Measurements from ENCODE around the gene ARHGAP26. TPM values are rescaled to one million over a fixed set of nuclear protein-coding genes. Genes with fewer than 3 reads are reported as not detected.

Gene ARHGAP26
- total RNA-seq, 4 donors from 2014 or later = 61.0 to 76.7 (median 61.2) TPM

- Histone ChIP-seq H3K27ac (no peak overlapping the region), H3K9me3 (no peaks in the 10 kb centered on the region), H3K27me3 (no peaks in the 10 kb centered on the region), H3K4me1 (peaks cover 0 to 18% (median 6%) of the 10 kb centered on the region in 4 donors), H3K36me3 (no peaks in the 10 kb centered on the region), H3K4me3 (no peak overlapping the region)
- in situ Hi-C loops (cut with MboI; ENCODE audit: low pct_ligation_motif_present in 1 of 4, low pct_unique_long_range_greater_than_20kb in 1 of 4, low sequenced_read_pairs in 3 of 4) = no loop called here
- WGBS, 2 donors (ENCODE audit: low coverage in 1 of 2) = 84 to 92% methylated on average over 3 to 4 of the region's 4 CpGs
- intact Hi-C loops (cut with DNase I; ENCODE audit: low total_unique reads) = no loop called here
- TF ChIP-seq, protein P1, sequence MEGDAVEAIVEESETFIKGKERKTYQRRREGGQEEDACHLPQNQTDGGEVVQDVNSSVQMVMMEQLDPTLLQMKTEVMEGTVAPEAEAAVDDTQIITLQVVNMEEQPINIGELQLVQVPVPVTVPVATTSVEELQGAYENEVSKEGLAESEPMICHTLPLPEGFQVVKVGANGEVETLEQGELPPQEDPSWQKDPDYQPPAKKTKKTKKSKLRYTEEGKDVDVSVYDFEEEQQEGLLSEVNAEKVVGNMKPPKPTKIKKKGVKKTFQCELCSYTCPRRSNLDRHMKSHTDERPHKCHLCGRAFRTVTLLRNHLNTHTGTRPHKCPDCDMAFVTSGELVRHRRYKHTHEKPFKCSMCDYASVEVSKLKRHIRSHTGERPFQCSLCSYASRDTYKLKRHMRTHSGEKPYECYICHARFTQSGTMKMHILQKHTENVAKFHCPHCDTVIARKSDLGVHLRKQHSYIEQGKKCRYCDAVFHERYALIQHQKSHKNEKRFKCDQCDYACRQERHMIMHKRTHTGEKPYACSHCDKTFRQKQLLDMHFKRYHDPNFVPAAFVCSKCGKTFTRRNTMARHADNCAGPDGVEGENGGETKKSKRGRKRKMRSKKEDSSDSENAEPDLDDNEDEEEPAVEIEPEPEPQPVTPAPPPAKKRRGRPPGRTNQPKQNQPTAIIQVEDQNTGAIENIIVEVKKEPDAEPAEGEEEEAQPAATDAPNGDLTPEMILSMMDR (IDR thresholded peaks at IDR 0.05) = no peak
- no peak for TF ChIP-seq POLR2AphosphoS5 (IDR thresholded peaks at IDR 0.05)
- no peak for TF ChIP-seq POLR2A (IDR thresholded peaks at IDR 0.05)
- no peak for TF ChIP-seq EP300 (IDR thresholded peaks at IDR 0.05; ENCODE audit: low read depth)
- no peak for DNase-seq
Measured at GRCh38 chr5:142970440-142971030, 200.4 kb downstream of the ARHGAP26 start.

DNA sequence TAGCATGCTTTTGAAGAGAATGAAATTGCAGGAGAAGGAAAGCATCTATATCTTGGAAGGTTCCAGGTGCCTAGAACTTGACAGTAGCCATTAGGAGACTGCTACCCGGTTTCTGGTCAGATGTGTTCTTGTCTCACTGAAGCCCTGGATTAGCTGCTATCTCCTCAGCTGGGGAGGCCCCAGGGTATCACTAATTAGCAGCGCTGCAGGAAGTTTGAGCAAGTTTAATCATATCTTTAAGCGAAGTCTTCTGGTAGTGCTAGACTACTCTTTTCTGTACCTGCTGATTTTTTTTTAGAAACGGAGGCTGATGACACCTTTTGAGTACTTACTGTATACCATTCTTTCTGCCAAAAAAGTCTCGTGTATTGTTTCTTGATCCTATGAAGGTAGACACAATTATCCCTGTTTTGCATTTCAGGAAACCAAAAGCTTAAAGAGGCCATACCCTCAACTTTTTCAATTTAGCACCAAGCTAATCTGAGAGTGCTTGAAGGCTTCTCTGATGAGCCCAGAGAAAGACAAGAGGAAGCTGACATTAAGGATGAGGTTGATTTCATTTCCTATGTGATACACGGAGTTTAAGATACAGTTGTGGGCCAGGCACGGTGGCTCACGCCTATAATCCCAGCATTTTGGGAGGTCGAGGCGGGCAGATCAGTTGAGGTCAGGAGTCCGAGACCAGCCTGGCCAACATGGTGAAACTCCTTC lies 201.3 kb downstream of the ARHGAP26 start:
- Histone ChIP-seq H3K4me3 (no peak overlapping the region), H3K36me3 (no peaks in the 10 kb centered on the region), H3K4me1 (peaks cover 0 to 18% (median 6%) of the 10 kb centered on the region in 4 donors), H3K27me3 (no peaks in the 10 kb centered on the region), H3K9me3 (no peaks in the 10 kb centered on the region), H3K27ac (peak overlapping the region in 1 of 4 donors; percentile 21)
- in situ Hi-C loops (cut with MboI; ENCODE audit: low pct_ligation_motif_present in 1 of 4, low pct_unique_long_range_greater_than_20kb in 1 of 4, low sequenced_read_pairs in 3 of 4) (no loop called here), intact Hi-C loops (cut with DNase I; ENCODE audit: low total_unique reads) (no loop called here)
- DNase-seq = no peak
- TF ChIP-seq, protein P1 (IDR thresholded peaks at IDR 0.05) = no peak
- TF ChIP-seq POLR2A (IDR thresholded peaks at IDR 0.05) (no peak), POLR2AphosphoS5 (IDR thresholded peaks at IDR 0.05) (no peak), EP300 (IDR thresholded peaks at IDR 0.05; ENCODE audit: low read depth) (no peak)
- WGBS, 2 donors (ENCODE audit: low coverage in 1 of 2) = 88 to 92% methylated on average over 8 to 11 of the region's 11 CpGs

GRCh38 chr5:142972064-142972570 lies 201.9 kb downstream of the ARHGAP26 start:
- TF ChIP-seq POLR2AphosphoS5 (IDR thresholded peaks at IDR 0.05) (no peak), EP300 (IDR thresholded peaks at IDR 0.05; ENCODE audit: low read depth) (no peak), POLR2A (IDR thresholded peaks at IDR 0.05) (no peak)
- TF ChIP-seq, protein P1 (IDR thresholded peaks at IDR 0.05) = no peak
- no peaks in the 10 kb centered on the region for H3K27me3 ChIP-seq
- no peaks in the 10 kb centered on the region for H3K36me3 ChIP-seq
- H3K4me1 ChIP-seq = peaks cover 0 to 22% (median 6%) of the 10 kb centered on the region in 4 donors
- H3K27ac ChIP-seq = peak overlapping the region in 1 of 4 donors; percentile 21
- no peak for DNase-seq
- 80 to 97% methylated on average over 2 to 5 of the region's 5 CpGs for WGBS, 2 donors (ENCODE audit: low coverage in 1 of 2)
- no peak overlapping the region for H3K4me3 ChIP-seq
- in situ Hi-C loops (cut with MboI; ENCODE audit: low pct_ligation_motif_present in 1 of 4, low pct_unique_long_range_greater_than_20kb in 1 of 4, low sequenced_read_pairs in 3 of 4) = no loop called here
- intact Hi-C loops (cut with DNase I; ENCODE audit: low total_unique reads) = no loop called here
- no peaks in the 10 kb centered on the region for H3K9me3 ChIP-seq

DNA sequence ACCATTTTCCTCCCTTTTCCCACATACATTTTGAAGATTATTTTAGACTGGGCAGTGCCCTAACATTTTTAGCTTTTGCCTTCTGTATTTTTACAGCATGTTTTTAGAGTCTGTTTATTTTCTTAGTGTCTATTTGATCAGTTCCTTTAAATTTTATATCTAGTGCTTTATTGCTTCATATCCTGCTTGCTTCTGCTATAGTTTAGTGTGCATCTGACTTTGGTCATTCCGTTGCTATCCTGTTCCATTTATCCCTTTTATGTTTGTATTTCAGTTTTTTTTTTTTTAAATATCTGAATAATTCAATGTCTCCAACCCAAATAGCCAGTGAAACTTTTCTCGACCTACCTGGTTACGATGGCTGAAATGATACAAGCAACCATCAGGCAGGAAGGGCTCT lies 203.8 kb downstream of the ARHGAP26 start:
- Histone ChIP-seq H3K27me3 (no peaks in the 10 kb centered on the region), H3K27ac (no peak overlapping the region), H3K4me1 (peaks cover 0 to 24% (median 6%) of the 10 kb centered on the region in 4 donors), H3K4me3 (no peak overlapping the region), H3K9me3 (no peaks in the 10 kb centered on the region), H3K36me3 (no peaks in the 10 kb centered on the region)
- TF ChIP-seq POLR2AphosphoS5 (IDR thresholded peaks at IDR 0.05) (no peak), POLR2A (IDR thresholded peaks at IDR 0.05) (no peak), EP300 (IDR thresholded peaks at IDR 0.05; ENCODE audit: low read depth) (no peak)
- TF ChIP-seq, protein P1 (IDR thresholded peaks at IDR 0.05) = no peak
- in situ Hi-C loops (cut with MboI; ENCODE audit: low pct_ligation_motif_present in 1 of 4, low pct_unique_long_range_greater_than_20kb in 1 of 4, low sequenced_read_pairs in 3 of 4) = no loop called here
- no peak for DNase-seq
- WGBS, 2 donors (ENCODE audit: low coverage in 1 of 2) = 75 to 79% methylated on average over 2 to 3 of the region's 3 CpGs
- intact Hi-C loops (cut with DNase I; ENCODE audit: low total_unique reads) = no loop called here
